Neural cell (in vitro differentiated cells): Measurements from ENCODE around the gene MTCL1. TPM values are rescaled to one million over a fixed set of nuclear protein-coding genes. Genes with fewer than 3 reads are reported as not detected.
A peak's percentile ranks its signal among the peaks of the same experiment; 100 is the strongest.

ENCODE experiments used
- H2AFZ ChIP-seq: fragments of 200-600, 300-800 bp; sonication (generic), shearing (Covaris generic); 2 replicates; pipeline ENCODE4 v1.6.0; 2014; ENCODE audit warnings: low read depth, mild to moderate bottlenecking, antibody characterized with exemption, low read length, moderate library complexity
- H3F3A ChIP-seq: fragments of 200-600 bp; shearing (Covaris generic); 2 replicates; pipeline ENCODE4 v1.6.1; 2016; ENCODE audit warnings: mild to moderate bottlenecking, moderate library complexity, mixed read lengths, antibody characterized with exemption, low read length; ENCODE audit not compliant: insufficient read depth, poor library complexity, severe bottlenecking
- H3K27ac ChIP-seq: fragments of 200-600, 300-800 bp; sonication (generic), shearing (Covaris generic); 2 replicates; pipeline ENCODE4 v1.5.1; 2014; ENCODE audit warnings: mild to moderate bottlenecking, low read length, moderate library complexity
- H3K27me3 ChIP-seq: fragments of 300-800, 200-600 bp; sonication (generic), shearing (Covaris generic); 2 replicates; pipeline ENCODE4 v1.6.0; 2014; ENCODE audit warnings: mild to moderate bottlenecking, low read depth, low read length, moderate library complexity; ENCODE audit not compliant: insufficient read depth
- H3K36me3 ChIP-seq: fragments of 300-800, 200-600 bp; sonication (generic), shearing (Covaris generic); 2 replicates; pipeline ENCODE4 v1.5.1; 2014; ENCODE audit warnings: mild to moderate bottlenecking, antibody characterized with exemption, low read length, moderate library complexity; ENCODE audit not compliant: insufficient read depth
- H3K4me2 ChIP-seq: fragments of 300-800, 200-600 bp; sonication (generic), shearing (Covaris generic); 2 replicates; pipeline ENCODE4 v1.6.0; 2014; ENCODE audit warnings: mild to moderate bottlenecking, low read length
- H3K4me3 ChIP-seq: fragments of 300-800, 200-600 bp; sonication (generic), shearing (Covaris generic); 2 replicates; pipeline ENCODE4 v1.5.1; 2014; ENCODE audit warnings: mild to moderate bottlenecking, low read length, moderate library complexity
- H3K79me2 ChIP-seq: fragments of 200-600 bp; shearing (Covaris generic); replicated peaks from 2 replicates; pipeline ENCODE4 v1.6.0; 2014; ENCODE audit warnings: mild to moderate bottlenecking, low read length, moderate library complexity; ENCODE audit not compliant: insufficient read depth
- H3K9ac ChIP-seq: fragments of 300-800, 200-600 bp; sonication (generic), shearing (Covaris generic); 2 replicates; pipeline ENCODE4 v1.6.1; 2016; ENCODE audit warnings: mild to moderate bottlenecking, low read length, mixed read lengths
- H3K9me2 ChIP-seq: fragments of 200-600 bp; shearing (Covaris generic); 2 replicates; pipeline ENCODE4 v1.6.1; 2016; ENCODE audit warnings: mild to moderate bottlenecking, low read length, mixed read lengths; ENCODE audit not compliant: insufficient read depth
- H3K9me3 ChIP-seq: fragments of 200-600, 300-800 bp; sonication (generic), shearing (Covaris generic); 2 replicates; pipeline ENCODE4 v1.6.1; 2016; ENCODE audit warnings: mild to moderate bottlenecking, mixed run types, low read length, moderate library complexity, mixed read lengths
- H4K20me1 ChIP-seq: fragments of 200-600 bp; shearing (Covaris generic); 2 replicates; pipeline ENCODE4 v1.6.1; 2016; ENCODE audit warnings: mild to moderate bottlenecking, mixed run types; ENCODE audit not compliant: insufficient read depth
- CTCF ChIP-seq: fragments of 450-650 bp; IDR thresholded peaks from 2 replicates; pipeline ENCODE4 v1.5.1; 2014; ENCODE audit warnings: antibody characterized with exemption, mild to moderate bottlenecking, moderate library complexity; ENCODE audit not compliant: poor library complexity, severe bottlenecking
- EP300 ChIP-seq: fragments of 450-650 bp; conservative IDR thresholded peaks from 2 replicates; pipeline ENCODE4 v1.6.1; 2014; ENCODE audit warnings: antibody characterized with exemption, mild to moderate bottlenecking, moderate library complexity; ENCODE audit not compliant: poor library complexity, severe bottlenecking
- EZH2 ChIP-seq: fragments of 200-600, 300-800 bp; shearing (Covaris generic), sonication (generic); IDR thresholded peaks from 2 replicates; pipeline ENCODE4 v1.6.1; 2014; ENCODE audit warnings: antibody characterized with exemption, low read length, borderline replicate concordance, mild to moderate bottlenecking; ENCODE audit not compliant: insufficient read depth, poor library complexity, severe bottlenecking
- MXI1 ChIP-seq: fragments of 450-650 bp; conservative IDR thresholded peaks from 2 replicates; pipeline ENCODE4 v1.6.1; 2014; ENCODE audit warnings: antibody characterized with exemption, mild to moderate bottlenecking; ENCODE audit not compliant: poor library complexity, severe bottlenecking
- POLR2AphosphoS5 ChIP-seq: IDR thresholded peaks from 2 replicates; pipeline ENCODE4 v1.6.1; 2012
- RAD21 ChIP-seq: fragments of 450-650 bp; conservative IDR thresholded peaks from 2 replicates; pipeline ENCODE4 v1.6.1; 2014; ENCODE audit warnings: antibody characterized with exemption, mild to moderate bottlenecking, moderate library complexity
- SMC3 ChIP-seq: fragments of 450-650 bp; conservative IDR thresholded peaks from 2 replicates; pipeline ENCODE4 v1.6.1; 2014; ENCODE audit warnings: antibody characterized with exemption, mild to moderate bottlenecking, moderate library complexity; ENCODE audit not compliant: poor library complexity
- TAF1 ChIP-seq: IDR thresholded peaks from 2 replicates; pipeline ENCODE4 v1.6.1; 2012; ENCODE audit warnings: low read depth
- polyA plus RNA-seq: library from polyadenylated mRNA; depleted of rRNA; stranded (reverse); fragments of >200 nt; gene quantifications from 2 replicates; pipeline ENCODE4 v1.2.3, GENCODE V29; 2014
- TF ChIP-seq, protein P1 (sequence below): IDR thresholded peaks from 2 replicates; pipeline ENCODE4 v1.6.1; 2012; ENCODE audit warnings: borderline replicate concordance

Gene MTCL1
- polyA plus RNA-seq, 1 donor from 2014 or later, result 20.8 TPM

DNA sequence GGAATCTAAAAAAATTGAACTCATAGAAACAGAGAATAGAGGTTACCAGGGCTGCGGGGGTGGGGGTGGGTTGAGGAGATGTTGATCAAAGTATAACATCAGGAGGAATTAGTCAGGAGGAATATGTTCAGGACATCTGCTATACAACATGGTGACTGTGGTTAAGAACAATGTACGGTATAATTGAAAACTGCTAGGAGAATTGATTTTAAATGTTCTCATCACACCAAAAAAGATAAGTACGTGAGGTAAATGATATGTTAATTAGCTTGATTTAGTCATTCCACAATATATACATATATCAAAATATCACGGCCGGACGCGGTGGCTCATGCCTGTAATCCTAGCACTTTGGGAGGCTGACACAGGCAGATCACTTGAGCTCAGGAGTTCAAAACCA lies 140.2 kb downstream of the MTCL1 start:
- Histone ChIP-seq H3K9ac (peak overlapping the region; percentile 68), H3K27me3 (no peaks in the 10 kb centered on the region), H4K20me1 (no peaks in the 10 kb centered on the region), H2AFZ (no peak overlapping the region), H3K79me2 (no peaks in the 10 kb centered on the region), H3K4me3 (peak overlapping the region; percentile 54), H3K27ac (peak overlapping the region; percentile 91), H3K9me2 (no peaks in the 10 kb centered on the region), H3F3A (no peaks in the 10 kb centered on the region), H3K9me3 (no peaks in the 10 kb centered on the region), H3K36me3 (no peaks in the 10 kb centered on the region), H3K4me2 (no peak overlapping the region)
- TF ChIP-seq EP300 (no peak), MXI1 (no peak), CTCF (no peak), SMC3 (no peak), POLR2AphosphoS5 (no peak), RAD21 (no peak), TAF1 (no peak), EZH2 (no peak)
- TF ChIP-seq, protein P1, sequence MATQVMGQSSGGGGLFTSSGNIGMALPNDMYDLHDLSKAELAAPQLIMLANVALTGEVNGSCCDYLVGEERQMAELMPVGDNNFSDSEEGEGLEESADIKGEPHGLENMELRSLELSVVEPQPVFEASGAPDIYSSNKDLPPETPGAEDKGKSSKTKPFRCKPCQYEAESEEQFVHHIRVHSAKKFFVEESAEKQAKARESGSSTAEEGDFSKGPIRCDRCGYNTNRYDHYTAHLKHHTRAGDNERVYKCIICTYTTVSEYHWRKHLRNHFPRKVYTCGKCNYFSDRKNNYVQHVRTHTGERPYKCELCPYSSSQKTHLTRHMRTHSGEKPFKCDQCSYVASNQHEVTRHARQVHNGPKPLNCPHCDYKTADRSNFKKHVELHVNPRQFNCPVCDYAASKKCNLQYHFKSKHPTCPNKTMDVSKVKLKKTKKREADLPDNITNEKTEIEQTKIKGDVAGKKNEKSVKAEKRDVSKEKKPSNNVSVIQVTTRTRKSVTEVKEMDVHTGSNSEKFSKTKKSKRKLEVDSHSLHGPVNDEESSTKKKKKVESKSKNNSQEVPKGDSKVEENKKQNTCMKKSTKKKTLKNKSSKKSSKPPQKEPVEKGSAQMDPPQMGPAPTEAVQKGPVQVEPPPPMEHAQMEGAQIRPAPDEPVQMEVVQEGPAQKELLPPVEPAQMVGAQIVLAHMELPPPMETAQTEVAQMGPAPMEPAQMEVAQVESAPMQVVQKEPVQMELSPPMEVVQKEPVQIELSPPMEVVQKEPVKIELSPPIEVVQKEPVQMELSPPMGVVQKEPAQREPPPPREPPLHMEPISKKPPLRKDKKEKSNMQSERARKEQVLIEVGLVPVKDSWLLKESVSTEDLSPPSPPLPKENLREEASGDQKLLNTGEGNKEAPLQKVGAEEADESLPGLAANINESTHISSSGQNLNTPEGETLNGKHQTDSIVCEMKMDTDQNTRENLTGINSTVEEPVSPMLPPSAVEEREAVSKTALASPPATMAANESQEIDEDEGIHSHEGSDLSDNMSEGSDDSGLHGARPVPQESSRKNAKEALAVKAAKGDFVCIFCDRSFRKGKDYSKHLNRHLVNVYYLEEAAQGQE, result no peak

GRCh38 chr18:8847066-8847755 lies 141.9 kb downstream of the MTCL1 start:
- Histone ChIP-seq H3K9me3 (no peaks in the 10 kb centered on the region), H3K27me3 (no peaks in the 10 kb centered on the region), H3K27ac (no peak overlapping the region), H3K36me3 (no peaks in the 10 kb centered on the region), H3F3A (no peaks in the 10 kb centered on the region), H2AFZ (no peak overlapping the region), H3K4me3 (no peak overlapping the region), H3K4me2 (no peak overlapping the region), H3K79me2 (no peaks in the 10 kb centered on the region), H3K9ac (no peak overlapping the region), H4K20me1 (no peaks in the 10 kb centered on the region), H3K9me2 (no peaks in the 10 kb centered on the region)
- no peak for TF ChIP-seq RAD21
- TF ChIP-seq SMC3, result no peak
- TF ChIP-seq EZH2, result no peak
- TF ChIP-seq MXI1, result no peak
- TF ChIP-seq, protein P1, result no peak
- no peak for TF ChIP-seq CTCF
- TF ChIP-seq POLR2AphosphoS5, result no peak
- TF ChIP-seq TAF1, result no peak
- TF ChIP-seq EP300, result no peak
